ENCODE measurements around the gene RFX5. TPM values are rescaled to one million over a fixed set of nuclear protein-coding genes. Genes with fewer than 3 reads are reported as not detected.

RFX5 gene
- total and polyA plus RNA-seq, 2 of the 13 experiments (the other 11 are each of a cell fraction or from before 2014, with no cell fraction given), result 17.9 to 36.2 TPM

- Histone ChIP-seq H3K9me3 (ENCODE audit: low read length) (no peaks in the 10 kb centered on the region), H3K27me3 (ENCODE audit: control insufficient read depth in 1 of 2, insufficient read depth in 2 of 2, low read length in 2 of 2) (no peaks in the 10 kb centered on the region), H3K4me1 (ENCODE audit: insufficient read depth, low read length) (peaks cover 19% of the 10 kb centered on the region), H3K36me3 (replicated peaks in 1 of 2; ENCODE audit: control insufficient read depth in 1 of 2, insufficient read depth in 2 of 2, low read length in 2 of 2) (peaks cover 7 to 24% of the 10 kb centered on the region in 2 experiments; a peak in 3 of 5 replicates), H3K79me2 (ENCODE audit: insufficient read depth, low read length) (no peaks in the 10 kb centered on the region), H3K4me3 (replicated peaks in 1 of 3; ENCODE audit: insufficient read depth in 1 of 3, low read depth in 2 of 3, low read length in 3 of 3) (no peak overlapping the region), H3K27ac (ENCODE audit: extremely low read length, insufficient read depth, low read length) (no peak overlapping the region), H3K9ac (ENCODE audit: insufficient read depth, low read depth, low read length) (no peak overlapping the region), H4K20me1 (ENCODE audit: insufficient read depth, low read length) (no peaks in the 10 kb centered on the region), H2AFZ (ENCODE audit: low read length) (no peak overlapping the region), H3K4me2 (ENCODE audit: low read depth, low read length) (no peak overlapping the region)
- CTCF ChIA-PET (ENCODE audit: low intra/inter-chr PET ratio, low total read pairs), result no interaction called here
- in situ Hi-C loops (cut with HindIII; ENCODE audit: extremely low pct_ligation_motif_present, low pct_unique_long_range_greater_than_20kb), result loop anchor here (5.0 kb wide), 1 partner anchor 42 kb away; no protein-coding TSS in a partner anchor
- no peak for FAIRE-seq
- intact Hi-C loops (cut with micrococcal nuclease; ENCODE audit: unreplicated experiment), result no loop called here
- POLR2A ChIA-PET, result interaction anchor here (0.6 kb wide), 1 partner anchor 84 kb away, joined by 3 read pairs; no protein-coding TSS in a partner anchor
- 97% methylated on average over 6 of the region's 6 CpGs for WGBS (ENCODE audit: low lambda C conversion rate)
- ATAC-seq, result no peak
- no peak for TF ChIP-seq MXD3 (CRISPR knock-in tag; IDR thresholded peaks at IDR 0.05)
- no peak for TF ChIP-seq SNAPC2 (CRISPR knock-in tag; IDR thresholded peaks at IDR 0.05)
- TF ChIP-seq ZBTB49 (CRISPR knock-in tag; IDR thresholded peaks at IDR 0.05; ENCODE audit: borderline replicate concordance), result no peak
- no peak for TF ChIP-seq ZNF766 (CRISPR knock-in tag; IDR thresholded peaks at IDR 0.05; ENCODE audit: borderline replicate concordance)
- TF ChIP-seq AKNA (CRISPR knock-in tag; IDR thresholded peaks at IDR 0.05; ENCODE audit: borderline replicate concordance), result no peak
- TF ChIP-seq U2AF2 (IDR thresholded peaks at IDR 0.05; ENCODE audit: low read depth, low read length), result no peak
- BruUV-seq (replicated peaks), result no TSS peak
- no peak for DNase-seq (ENCODE audit: low spot score)
These were observed 2.8 kb downstream of the RFX5 start for GRCh38 chr1:151344291-151344690.

Measured in HepG2 (cell line).